Ishikawa (cell line): ENCODE results near the gene TAF11L3.
"Not testable (repeated sequence)": the region's sequence is repeated elsewhere in the genome, so short reads cannot be mapped to it uniquely, and the experiment has no call there.

Experiments used
- CEBPB ChIP-seq: IDR thresholded peaks from 2 replicates; pipeline ENCODE4 v1.6.1; 2012
- CREB1 ChIP-seq: IDR thresholded peaks from 2 replicates; pipeline ENCODE4 v1.6.1; 2012; ENCODE audit warnings: low read depth
- EGR1 ChIP-seq: IDR thresholded peaks from 2 replicates; pipeline ENCODE4 v1.6.1; 2012
- EP300 ChIP-seq: IDR thresholded peaks from 2 replicates; pipeline ENCODE4 v1.6.1; 2012; ENCODE audit warnings: borderline replicate concordance
- FOXM1 ChIP-seq: IDR thresholded peaks from 2 replicates; pipeline ENCODE4 v1.6.1; 2012; ENCODE audit warnings: low read depth, borderline replicate concordance
- NFIC ChIP-seq: IDR thresholded peaks from 2 replicates; pipeline ENCODE4 v1.6.1; 2012
- RAD21 ChIP-seq: IDR thresholded peaks from 2 replicates; pipeline ENCODE4 v1.6.1; 2012; ENCODE audit warnings: low read depth
- REST ChIP-seq: IDR thresholded peaks from 2 replicates; pipeline ENCODE4 v1.6.1; 2012; ENCODE audit warnings: low read depth, mild to moderate bottlenecking
- TAF1 ChIP-seq: IDR thresholded peaks from 2 replicates; pipeline ENCODE4 v1.6.1; 2012; ENCODE audit warnings: low read depth, mild to moderate bottlenecking
- TCF12 ChIP-seq: IDR thresholded peaks from 2 replicates; pipeline ENCODE4 v1.6.1; 2012; ENCODE audit warnings: low read depth
- TEAD4 ChIP-seq: IDR thresholded peaks from 2 replicates; pipeline ENCODE4 v1.6.1; 2012
- USF1 ChIP-seq: IDR thresholded peaks from 2 replicates; pipeline ENCODE4 v1.6.1; 2012
- YY1 ChIP-seq: IDR thresholded peaks from 2 replicates; pipeline ENCODE4 v1.6.1; 2012; ENCODE audit warnings: low read depth
- ZBTB7A ChIP-seq: IDR thresholded peaks from 2 replicates; pipeline ENCODE4 v1.6.1; 2012; ENCODE audit warnings: low read depth
- TF ChIP-seq, protein P1 (sequence below): IDR thresholded peaks from 2 replicates; pipeline ENCODE4 v1.6.1; 2012

TAF11L3 gene

DNA sequence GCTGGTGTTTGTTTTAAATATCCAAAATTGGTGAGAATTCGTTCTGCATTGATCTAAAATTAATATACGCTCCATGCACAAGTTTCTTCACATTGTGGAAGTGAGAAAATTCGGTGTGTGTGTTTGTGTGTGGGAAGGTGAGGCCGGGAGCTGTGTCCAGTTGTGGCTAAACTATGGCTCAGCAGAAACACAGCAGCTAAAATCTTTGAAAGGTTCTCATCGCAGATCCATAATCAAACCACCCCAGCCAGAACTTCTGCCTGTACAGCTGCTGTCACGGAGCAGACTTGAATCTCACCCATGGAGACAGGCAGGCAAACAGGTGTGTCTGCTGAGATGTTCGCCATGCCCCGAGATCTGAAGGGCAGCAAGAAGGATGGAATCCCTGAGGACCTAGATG, 20.2 kb upstream of the TAF11L3 start, which contains the start of gene TAF11L2:
Gene TAF11L2 (plus strand): TSS at position 301 of the 400 bp plus-strand sequence.
- TF ChIP-seq USF1, FOXM1, YY1: not testable (repeated sequence)

DNA sequence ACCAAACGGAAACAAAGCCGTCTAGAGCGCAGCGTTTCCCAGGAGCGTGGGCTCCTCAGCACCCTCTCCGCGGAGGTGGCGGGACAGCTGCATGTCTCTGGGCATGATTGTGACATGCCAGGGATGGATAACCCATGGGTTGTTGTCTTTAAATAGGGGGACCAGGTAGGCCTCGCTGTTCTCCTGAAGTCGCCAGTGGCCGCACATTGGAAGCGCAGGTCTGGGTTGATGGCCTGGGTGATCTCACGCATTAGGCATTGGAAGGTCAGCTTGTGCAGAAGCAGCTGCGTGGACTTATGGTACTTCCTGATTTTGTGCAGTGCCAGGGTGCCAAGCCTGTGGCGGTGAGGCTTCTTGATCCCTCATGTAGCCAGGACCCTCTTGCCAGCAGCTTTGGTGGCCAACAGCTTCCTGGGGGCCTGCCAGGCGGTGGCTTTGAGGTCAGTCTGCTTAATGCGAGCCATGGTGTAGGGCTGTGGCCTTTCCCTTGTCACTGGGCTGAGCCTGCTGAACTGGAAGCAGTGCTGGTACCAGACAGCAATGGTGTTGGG, 6.3 kb upstream of the TAF11L3 start:
- TF ChIP-seq TAF1 = no peak
- no peak for TF ChIP-seq CEBPB
- no peak for TF ChIP-seq TCF12
- TF ChIP-seq CREB1 = no peak
- TF ChIP-seq NFIC = no peak
- no peak for TF ChIP-seq TEAD4
- TF ChIP-seq, protein P1, sequence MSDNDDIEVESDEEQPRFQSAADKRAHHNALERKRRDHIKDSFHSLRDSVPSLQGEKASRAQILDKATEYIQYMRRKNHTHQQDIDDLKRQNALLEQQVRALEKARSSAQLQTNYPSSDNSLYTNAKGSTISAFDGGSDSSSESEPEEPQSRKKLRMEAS = no peak
- no peak for TF ChIP-seq YY1
- no peak for TF ChIP-seq USF1
- no peak for TF ChIP-seq EGR1
- no peak for TF ChIP-seq RAD21
- no peak for TF ChIP-seq EP300
- TF ChIP-seq FOXM1 = no peak
- no peak for TF ChIP-seq REST
- no peak for TF ChIP-seq ZBTB7A

DNA sequence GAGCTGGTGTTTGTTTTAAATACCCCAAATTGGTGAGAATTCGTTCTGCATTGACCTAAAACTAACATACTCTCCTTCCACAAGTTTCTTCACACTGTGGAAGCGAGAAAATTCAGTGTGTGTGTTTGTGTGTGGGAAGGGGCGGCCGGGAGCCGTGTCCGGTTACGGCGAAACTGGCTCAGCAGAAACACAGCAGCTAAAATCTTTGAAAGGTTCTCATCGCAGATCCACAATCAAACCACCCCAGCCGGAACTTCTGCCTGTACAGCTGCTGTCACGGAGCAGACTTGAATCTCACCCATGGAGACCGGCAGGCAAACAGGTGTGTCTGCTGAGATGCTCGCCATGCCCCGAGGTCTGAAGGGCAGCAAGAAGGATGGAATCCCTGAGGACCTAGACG, 3.3 kb downstream of the TAF11L3 start, which contains the start of gene TAF11L4:
Gene TAF11L4 (plus strand): TSS at position 301 of the 400 bp plus-strand sequence.
- TF ChIP-seq FOXM1, CREB1, REST: not testable (repeated sequence)

GRCh38 chr5:17524935-17525334, 6.8 kb downstream of the TAF11L3 start, which contains the start of gene TAF11L5:
Gene TAF11L5, plus strand, starts transcription at chr5:17525235.
- TF ChIP-seq USF1, YY1, CREB1: not testable (repeated sequence)

GRCh38 chr5:17528369-17528768, 10.2 kb downstream of the TAF11L3 start, which contains the start of gene TAF11L6:
Gene TAF11L6, plus strand, starts transcription at chr5:17528669.
- TF ChIP-seq, protein P1 = not testable (repeated sequence)
- TF ChIP-seq EGR1, TAF1: not testable (repeated sequence)
